HL-60/S4 treated with retinoic acid at 250 ng/mL for 4 days and 3 days (cell line): ENCODE data around the gene APOM.

ENCODE experiments used
- in situ Hi-C: fragments of 300-500 bp; cut with MboI; formaldehyde crosslinking; loops from 2 replicates; pipeline ENCODE4 v1.7.0; 2022; ENCODE audit warnings: low sequenced_read_pairs

Gene APOM

DNA sequence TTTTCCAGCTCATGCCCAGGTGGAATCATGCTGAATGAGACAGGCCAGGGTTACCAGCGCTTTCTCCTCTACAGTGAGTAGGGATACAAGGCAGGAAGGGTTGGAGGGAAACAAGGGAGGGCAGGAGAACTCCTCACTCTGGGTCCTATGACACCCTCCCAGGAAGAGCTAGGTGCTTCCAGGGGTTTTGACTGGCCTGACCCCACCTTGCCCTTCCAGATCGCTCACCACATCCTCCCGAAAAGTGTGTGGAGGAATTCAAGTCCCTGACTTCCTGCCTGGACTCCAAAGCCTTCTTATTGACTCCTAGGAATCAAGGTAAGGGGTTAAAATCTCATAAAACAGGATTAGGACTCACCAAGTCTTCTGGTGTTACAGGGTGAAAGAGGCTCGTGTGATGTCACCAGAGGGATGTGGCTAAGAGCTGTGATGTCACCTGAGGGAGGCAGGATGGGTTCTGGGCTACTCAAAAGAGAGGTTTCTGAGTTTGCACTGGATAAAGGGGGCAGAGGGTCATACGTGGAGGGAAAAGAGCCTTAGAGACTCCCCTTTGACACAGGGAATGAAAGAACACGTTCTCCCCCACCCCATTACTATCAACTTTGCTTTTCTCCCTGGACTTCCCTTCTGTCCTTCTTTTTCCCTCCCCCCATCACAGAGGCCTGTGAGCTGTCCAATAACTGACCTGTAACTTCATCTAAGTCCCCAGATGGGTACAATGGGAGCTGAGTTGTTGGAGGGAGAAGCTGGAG is 1.9 kb downstream of the APOM start:
- in situ Hi-C loops, result no loop called here

DNA sequence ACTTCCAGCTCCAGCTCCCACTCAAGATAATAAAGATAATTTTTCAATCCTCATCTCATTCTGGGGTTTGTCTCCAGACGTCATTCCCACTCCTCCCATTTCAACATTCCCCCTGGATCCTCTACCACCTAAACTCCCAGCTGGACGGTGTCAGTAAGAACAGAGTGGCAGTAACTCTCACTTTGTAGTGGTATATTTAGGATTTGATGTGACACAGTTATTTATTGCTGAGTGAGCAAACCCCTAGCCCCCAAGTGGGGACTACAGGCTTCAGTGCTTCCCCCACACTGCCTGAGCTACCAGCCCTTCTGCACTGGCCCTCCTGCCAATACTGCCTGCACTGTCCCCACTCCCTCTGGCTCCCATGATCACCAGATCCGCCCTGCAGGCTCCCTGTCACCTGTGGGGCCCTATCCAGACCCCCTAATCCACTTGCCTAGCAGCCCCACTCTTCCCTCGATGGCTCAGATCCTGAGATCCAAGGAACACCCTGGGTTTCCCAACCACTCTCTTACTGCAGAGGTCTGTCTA is 2.5 kb downstream of the APOM start:
- in situ Hi-C loops, result no loop called here

DNA sequence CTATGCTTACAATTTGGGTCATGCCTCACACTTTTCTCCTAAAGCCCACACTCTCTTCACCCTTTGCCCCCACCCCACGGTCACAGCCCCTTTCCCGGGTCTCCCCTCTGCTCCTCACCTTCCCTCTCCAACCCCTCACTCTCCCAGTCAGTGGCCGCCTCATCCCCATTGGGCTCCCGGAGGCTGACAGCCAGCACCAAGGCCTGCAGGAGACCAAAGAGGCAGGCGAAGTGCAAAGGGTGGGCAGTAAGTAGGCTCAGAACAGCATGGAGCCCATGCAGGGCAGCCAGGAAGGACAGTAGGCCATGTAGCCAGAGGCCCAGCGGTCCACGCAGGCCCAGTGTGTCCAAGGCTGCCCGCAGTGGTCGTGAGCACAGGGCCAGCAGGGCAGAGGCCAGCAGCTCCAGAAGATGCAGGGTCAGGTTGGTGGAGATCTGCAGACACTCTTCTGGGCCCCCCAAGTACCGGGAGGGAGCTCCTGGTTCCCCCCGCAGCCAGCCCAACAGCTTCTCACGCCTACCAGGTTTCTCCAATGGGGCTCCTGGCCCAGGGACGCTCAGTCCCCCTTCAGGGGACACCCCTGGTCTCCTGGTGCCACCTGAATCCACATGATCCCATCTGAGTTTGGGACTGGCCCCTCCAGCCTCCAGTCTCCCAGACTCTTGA is 3.4 kb downstream of the APOM start:
- in situ Hi-C loops, result no loop called here

DNA sequence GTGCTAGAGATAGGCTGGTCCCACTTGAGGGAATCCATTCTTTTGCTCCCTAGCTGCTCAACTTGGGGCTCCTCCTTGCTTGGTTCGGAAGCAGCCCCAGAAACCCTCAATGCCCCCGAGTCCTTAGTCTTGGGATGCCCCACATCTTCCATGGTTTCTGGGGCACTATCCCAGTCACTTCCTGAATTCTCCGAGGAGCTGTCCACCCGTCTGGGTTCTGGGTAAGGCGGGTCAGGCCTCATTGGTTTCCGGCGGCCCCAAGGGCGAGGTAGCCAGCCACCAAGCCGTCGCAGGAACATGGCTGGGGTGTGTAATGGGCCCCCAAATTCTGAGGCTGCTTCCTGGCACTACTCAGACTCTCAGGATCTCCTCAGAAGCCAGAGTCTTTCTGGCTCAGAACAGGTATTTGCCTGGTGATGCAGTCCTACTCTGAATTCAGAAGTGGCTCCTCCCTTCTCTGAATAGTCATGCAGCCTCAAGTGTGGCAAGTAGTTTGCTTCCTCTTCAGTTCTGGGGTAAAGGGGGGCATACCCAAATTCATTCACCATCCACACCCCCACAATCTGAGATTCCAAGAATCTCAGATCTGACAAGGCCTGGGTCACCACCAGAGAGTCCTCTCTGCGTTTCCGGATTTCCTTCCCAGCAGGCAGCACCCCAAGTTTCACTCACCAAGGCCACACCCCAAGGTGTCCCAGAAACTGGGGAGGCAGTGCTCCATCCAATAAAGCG is 4.1 kb downstream of the APOM start:
- in situ Hi-C loops, result no loop called here

DNA sequence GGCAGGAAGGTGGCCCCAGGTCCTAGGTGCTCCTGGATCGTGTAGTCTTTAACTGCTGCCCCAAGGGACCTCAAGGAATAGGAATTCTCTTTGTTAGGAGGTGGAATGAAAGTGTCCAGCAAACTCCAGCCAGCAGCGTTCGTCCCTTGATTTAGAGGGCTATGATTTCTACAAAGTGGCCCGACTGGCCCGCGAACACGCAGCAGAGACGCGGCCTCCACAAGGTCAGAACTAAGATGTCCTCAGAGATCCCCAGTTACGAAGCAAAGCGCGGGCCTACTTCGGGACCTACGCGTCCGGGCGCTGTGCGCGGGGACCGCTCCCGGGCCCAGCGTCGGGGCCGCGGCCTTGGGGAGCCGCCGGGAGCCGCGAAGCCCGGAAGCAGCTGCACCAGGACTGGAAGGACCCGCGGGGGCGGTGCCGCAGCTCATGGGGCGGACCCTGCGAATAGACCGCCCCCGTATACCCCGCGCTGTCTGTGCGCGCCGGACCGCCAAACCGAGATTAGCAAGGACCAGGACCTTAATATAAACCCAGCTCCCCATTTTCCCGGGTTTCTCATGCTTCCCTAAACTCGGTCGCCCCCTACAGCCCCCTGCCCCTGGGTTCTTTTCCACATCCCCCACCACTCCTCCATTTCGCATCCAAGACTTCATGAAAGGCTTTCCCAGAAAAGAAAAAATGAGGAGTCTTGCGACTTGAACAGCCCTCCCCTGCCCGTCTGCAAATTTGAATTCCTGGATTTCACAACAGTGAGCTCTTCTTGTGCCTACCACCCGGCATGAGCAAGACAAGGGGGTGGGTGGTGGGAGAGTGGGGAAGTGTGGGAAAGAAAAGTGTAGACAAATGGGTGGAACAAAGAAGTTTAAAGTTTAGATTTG is 4.9 kb downstream of the APOM start, which contains the start of gene C6orf47:
C6orf47 (minus strand) TSS at position 398 of the 881 bp plus-strand sequence. CDS start 831 bp downstream, outside the sequence.
- in situ Hi-C loops, result no loop called here

GRCh38 chr6:31661262-31662123 is 5.8 kb downstream of the APOM start:
- in situ Hi-C loops, result no loop called here

GRCh38 chr6:31662124-31662723 is 6.5 kb downstream of the APOM start:
- in situ Hi-C loops, result no loop called here

DNA sequence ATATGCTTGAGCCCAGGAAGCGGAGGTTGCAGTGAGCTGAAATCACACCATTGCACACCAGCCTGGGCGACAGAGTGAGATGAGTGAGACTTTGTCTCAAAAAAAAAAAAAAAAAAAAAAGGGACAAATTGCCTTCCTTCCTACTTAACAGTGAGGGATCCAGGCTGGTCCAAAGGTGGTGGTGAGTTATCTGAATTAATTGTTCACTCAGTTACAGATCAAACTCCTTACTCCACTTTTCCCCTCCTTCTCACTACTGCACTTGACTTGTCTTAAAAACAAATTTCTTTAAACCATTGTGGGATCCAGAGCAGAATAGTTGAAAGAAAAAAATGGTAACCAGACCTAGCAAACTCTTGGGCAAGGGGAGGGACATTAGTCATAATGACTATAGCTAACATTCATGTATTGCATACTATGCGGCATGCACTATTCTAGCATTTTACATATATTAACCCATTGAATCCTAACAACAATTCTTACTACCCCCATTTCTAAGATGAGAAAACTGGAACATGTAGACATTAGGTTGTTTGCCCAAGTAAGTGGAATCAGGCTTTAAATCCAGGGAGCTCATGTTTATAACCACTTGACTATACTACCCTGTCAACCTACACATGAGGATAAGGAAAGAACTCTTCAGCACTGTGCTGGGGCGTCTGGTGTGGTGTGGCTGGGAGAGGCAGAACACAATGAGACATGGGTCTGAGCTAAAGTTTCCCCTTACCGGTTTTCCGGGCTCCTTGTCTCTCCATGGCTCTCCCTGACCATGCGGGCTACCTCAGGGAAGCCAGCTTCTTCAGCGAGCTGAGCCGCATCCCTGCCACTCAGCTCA is 7.6 kb downstream of the APOM start:
- in situ Hi-C loops, result no loop called here

GRCh38 chr6:31663961-31664789 is 8.5 kb downstream of the APOM start:
- in situ Hi-C loops, result no loop called here

DNA sequence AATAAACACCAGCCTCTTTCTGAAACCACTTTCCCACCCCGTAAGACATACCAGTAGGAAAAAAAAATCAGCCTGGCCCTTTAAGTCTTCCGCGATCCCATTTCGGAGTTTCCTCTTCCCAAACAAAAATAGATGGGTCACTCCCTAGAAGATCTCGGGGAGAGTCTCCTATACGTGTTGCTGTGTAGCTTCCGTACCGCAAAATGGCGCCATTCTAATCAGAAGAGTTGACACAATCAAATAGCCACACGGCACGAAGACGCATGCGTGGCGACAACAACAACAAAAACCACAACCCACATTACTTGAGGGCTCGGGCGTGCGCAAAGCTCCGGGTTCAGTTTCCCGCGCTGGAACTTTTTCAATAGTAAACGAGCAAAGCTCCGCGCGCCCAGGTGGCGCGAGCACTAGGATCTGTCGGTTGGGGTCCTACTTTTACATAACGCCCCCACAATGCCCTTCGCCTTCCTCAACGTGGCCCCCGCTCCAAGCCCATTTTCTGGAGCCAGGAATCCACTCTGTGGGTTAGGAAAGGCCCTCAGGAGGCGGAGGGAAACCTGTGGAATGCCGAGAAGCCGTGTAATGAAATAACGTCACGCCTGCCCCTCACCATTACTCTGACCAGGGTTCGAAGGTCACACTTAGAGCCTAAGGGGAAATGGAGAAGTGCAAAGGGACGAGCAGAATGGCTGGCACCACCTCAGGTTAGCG is 9.3 kb downstream of the APOM start, which contains the start of gene GPANK1:
GPANK1 (minus strand) TSS at position 208 of the 711 bp plus-strand sequence. CDS start 519 bp downstream, outside the sequence.
- in situ Hi-C loops, result no loop called here

- in situ Hi-C loops, result no loop called here
Measured at GRCh38 chr6:31665501-31666336, 10.0 kb downstream of the APOM start, which contains the start of gene CSNK2B. TSS of gene CSNK2B (plus strand) at chr6:31666080. CDS start at chr6:31666832, 752 bp downstream.

DNA sequence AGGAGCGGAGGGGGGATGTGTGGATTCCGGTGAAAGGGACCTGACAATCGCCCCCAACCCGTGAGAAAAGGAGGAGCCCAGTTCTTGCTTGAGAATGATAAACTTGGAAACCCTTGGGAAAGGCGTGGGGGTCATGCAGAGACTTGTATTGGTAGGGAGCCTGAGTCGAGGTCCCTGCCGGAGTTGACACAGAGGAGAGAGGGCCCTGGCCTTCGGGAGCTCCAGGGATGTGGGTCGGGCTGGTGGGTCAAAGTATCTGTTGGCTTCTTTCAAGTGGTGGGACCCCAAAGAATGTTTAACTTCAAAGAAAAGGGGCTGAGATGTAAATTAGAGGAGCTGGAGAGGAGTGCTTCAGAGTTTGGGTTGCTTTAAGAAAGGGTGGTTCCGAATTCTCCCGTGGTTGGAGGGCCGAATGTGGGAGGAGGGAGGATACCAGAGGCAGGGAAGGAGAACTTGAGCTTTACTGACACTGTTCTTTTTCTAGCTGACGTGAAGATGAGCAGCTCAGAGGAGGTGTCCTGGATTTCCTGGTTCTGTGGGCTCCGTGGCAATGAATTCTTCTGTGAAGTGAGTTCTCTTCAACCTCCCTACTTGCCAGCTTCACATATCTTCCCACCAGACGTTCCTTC is 10.8 kb downstream of the APOM start:
- in situ Hi-C loops, result no loop called here

DNA sequence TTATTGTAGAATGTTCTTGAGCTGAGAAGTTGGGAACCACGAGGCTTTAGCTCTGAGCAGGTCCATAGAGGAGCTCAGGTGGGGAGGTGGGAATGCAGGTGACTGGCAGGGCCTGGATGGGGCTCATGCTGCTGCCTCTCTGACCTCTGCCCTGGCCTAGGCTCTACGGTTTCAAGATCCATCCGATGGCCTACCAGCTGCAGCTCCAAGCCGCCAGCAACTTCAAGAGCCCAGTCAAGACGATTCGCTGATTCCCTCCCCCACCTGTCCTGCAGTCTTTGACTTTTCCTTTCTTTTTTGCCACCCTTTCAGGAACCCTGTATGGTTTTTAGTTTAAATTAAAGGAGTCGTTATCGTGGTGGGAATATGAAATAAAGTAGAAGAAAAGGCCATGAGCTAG is 14.0 kb downstream of the APOM start, which contains the start of gene LY6G5B:
LY6G5B (plus strand) TSS at position 301 of the 400 bp plus-strand sequence. CDS start 975 bp downstream, outside the sequence.
- in situ Hi-C loops, result no loop called here

- in situ Hi-C loops, result no loop called here
Measured at GRCh38 chr6:31676322-31676903, 20.7 kb downstream of the APOM start.

- in situ Hi-C loops, result no loop called here
Measured at GRCh38 chr6:31676904-31677303, 21.2 kb downstream of the APOM start.
